ENCODE data around the gene SYNGAP1. TPM values are rescaled to one million over a fixed set of nuclear protein-coding genes. Genes with fewer than 3 reads are reported as not detected.
"Not testable (repeated sequence)": the region's sequence is repeated elsewhere in the genome, so short reads cannot be mapped to it uniquely, and the experiment has no call there.

Gene SYNGAP1
- total and polyA plus RNA-seq, 2 donors (not counting 1 experiment from before 2014, with no cell fraction given): 3.6 to 7.3 TPM

DNA sequence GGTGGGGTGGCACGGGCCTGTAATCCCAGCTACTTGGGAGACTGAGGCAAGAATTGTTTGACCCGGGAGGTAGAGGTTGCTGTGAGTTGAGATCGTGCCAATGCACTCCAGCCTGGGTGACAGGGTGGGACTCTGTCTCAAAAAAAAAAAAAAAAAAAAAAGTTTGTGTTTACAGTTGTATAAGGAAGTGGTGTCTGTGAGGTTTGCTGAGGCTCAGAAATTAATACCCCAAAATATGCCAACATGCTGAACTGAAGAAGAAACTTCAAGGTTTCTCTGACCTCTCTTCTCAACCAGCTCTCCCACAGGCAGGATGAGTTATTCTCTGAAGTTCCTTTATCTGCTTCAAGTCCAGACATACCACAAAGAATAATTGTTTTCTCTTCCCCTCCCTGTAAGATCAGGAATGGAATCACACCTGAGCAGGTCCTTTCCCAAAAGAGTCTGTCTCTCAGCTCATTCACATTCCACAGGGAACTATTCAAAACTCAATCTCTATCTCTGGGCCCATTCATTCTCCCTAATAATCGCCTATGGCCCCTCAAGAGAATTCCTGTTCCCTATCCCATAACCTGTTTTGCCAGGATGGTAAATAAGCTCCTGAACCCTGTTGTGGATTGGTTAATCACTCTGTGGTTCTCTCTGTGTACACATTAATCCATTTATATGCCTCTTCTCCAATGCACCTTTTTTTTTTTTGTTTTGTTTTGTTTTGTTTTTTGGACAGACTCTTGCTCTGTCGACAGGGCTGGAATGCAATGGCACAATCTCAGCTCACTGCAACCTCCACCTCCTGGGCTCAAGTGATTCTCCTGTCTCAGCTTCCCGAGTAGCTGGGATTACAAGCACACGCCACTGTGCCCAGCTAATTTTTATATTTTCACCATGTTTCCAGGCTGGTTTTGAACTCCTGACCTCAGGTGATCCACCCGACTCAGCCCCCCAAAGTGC lies 45.6 kb upstream of the SYNGAP1 start:
- H3K4me3 ChIP-seq (replicated peaks in 1 of 4; ENCODE audit: control extremely low read depth in 1 of 4, insufficient read depth in 1 of 4, low read depth in 3 of 4, low read length in 4 of 4): no peak overlapping the region
- H3K79me2 ChIP-seq (ENCODE audit: control insufficient read depth, insufficient read depth, low read length): no peaks in the 10 kb centered on the region
- H2AFZ ChIP-seq (ENCODE audit: low read length): no peak overlapping the region
- peaks cover 8% of the 10 kb centered on the region for H3K4me1 ChIP-seq (ENCODE audit: control insufficient read depth, extremely low read depth, insufficient read depth, low read length)
- no peak for TF ChIP-seq EZH2 (IDR thresholded peaks at IDR 0.05; ENCODE audit: low read length, missing control alignments)
- TF ChIP-seq CTCF (conservative IDR thresholded peaks at IDR 0.05 in 1 of 2, IDR thresholded peaks at IDR 0.05 in 1 of 2; ENCODE audit: low read depth in 1 of 2, low read length in 2 of 2): no peak
- DNase-seq (ENCODE audit: low read depth in 2 of 2): no peak
- H4K20me1 ChIP-seq (ENCODE audit: control insufficient read depth, extremely low read depth, insufficient read depth, low read length): no peaks in the 10 kb centered on the region
- no peaks in the 10 kb centered on the region for H3K27me3 ChIP-seq (ENCODE audit: control insufficient read depth, insufficient read depth, low read length)
- H3K36me3 ChIP-seq (ENCODE audit: control insufficient read depth, insufficient read depth, low read length): no peaks in the 10 kb centered on the region
- no peak overlapping the region for H3K9ac ChIP-seq (ENCODE audit: insufficient read depth, low read length)
- H3K9me3 ChIP-seq (ENCODE audit: control insufficient read depth, insufficient read depth, low read depth, low read length): no peaks in the 10 kb centered on the region
- H3K4me2 ChIP-seq (ENCODE audit: extremely low read depth, insufficient read depth, low read length): no peak overlapping the region
- no peak overlapping the region for H3K27ac ChIP-seq (ENCODE audit: insufficient read depth, low read length)

- TF ChIP-seq EZH2 (IDR thresholded peaks at IDR 0.05; ENCODE audit: low read length, missing control alignments) (no peak), CTCF (conservative IDR thresholded peaks at IDR 0.05 in 1 of 2, IDR thresholded peaks at IDR 0.05 in 1 of 2; ENCODE audit: low read depth in 1 of 2, low read length in 2 of 2) (no peak)
- Histone ChIP-seq H4K20me1 (ENCODE audit: control insufficient read depth, extremely low read depth, insufficient read depth, low read length) (no peaks in the 10 kb centered on the region), H3K9ac (ENCODE audit: insufficient read depth, low read length) (no peak overlapping the region), H3K4me3 (replicated peaks in 1 of 4; ENCODE audit: control extremely low read depth in 1 of 4, insufficient read depth in 1 of 4, low read depth in 3 of 4, low read length in 4 of 4) (no peak overlapping the region), H3K4me2 (ENCODE audit: extremely low read depth, insufficient read depth, low read length) (peak overlapping the region; percentile 56), H3K9me3 (ENCODE audit: control insufficient read depth, insufficient read depth, low read depth, low read length) (no peaks in the 10 kb centered on the region), H3K27ac (ENCODE audit: insufficient read depth, low read length) (peak overlapping the region; percentile 32), H3K79me2 (ENCODE audit: control insufficient read depth, insufficient read depth, low read length) (no peaks in the 10 kb centered on the region), H3K4me1 (ENCODE audit: control insufficient read depth, extremely low read depth, insufficient read depth, low read length) (peaks cover 8% of the 10 kb centered on the region), H3K36me3 (ENCODE audit: control insufficient read depth, insufficient read depth, low read length) (no peaks in the 10 kb centered on the region), H2AFZ (ENCODE audit: low read length) (no peak overlapping the region), H3K27me3 (ENCODE audit: control insufficient read depth, insufficient read depth, low read length) (no peaks in the 10 kb centered on the region)
- DNase-seq (ENCODE audit: low read depth in 2 of 2): peak; percentile 81 to 94
These were observed 44.7 kb upstream of the SYNGAP1 start for GRCh38 chr6:33375143-33375671.

GRCh38 chr6:33377171-33377570 lies 42.7 kb upstream of the SYNGAP1 start:
- Histone ChIP-seq H3K9ac (ENCODE audit: insufficient read depth, low read length) (no peak overlapping the region), H4K20me1 (ENCODE audit: control insufficient read depth, extremely low read depth, insufficient read depth, low read length) (no peaks in the 10 kb centered on the region), H3K36me3 (ENCODE audit: control insufficient read depth, insufficient read depth, low read length) (no peaks in the 10 kb centered on the region), H3K27me3 (ENCODE audit: control insufficient read depth, insufficient read depth, low read length) (no peaks in the 10 kb centered on the region), H3K79me2 (ENCODE audit: control insufficient read depth, insufficient read depth, low read length) (no peaks in the 10 kb centered on the region), H3K4me2 (ENCODE audit: extremely low read depth, insufficient read depth, low read length) (no peak overlapping the region), H3K9me3 (ENCODE audit: control insufficient read depth, insufficient read depth, low read depth, low read length) (no peaks in the 10 kb centered on the region), H2AFZ (ENCODE audit: low read length) (no peak overlapping the region), H3K4me1 (ENCODE audit: control insufficient read depth, extremely low read depth, insufficient read depth, low read length) (peaks cover 8% of the 10 kb centered on the region), H3K4me3 (replicated peaks in 1 of 4; ENCODE audit: control extremely low read depth in 1 of 4, insufficient read depth in 1 of 4, low read depth in 3 of 4, low read length in 4 of 4) (no peak overlapping the region), H3K27ac (ENCODE audit: insufficient read depth, low read length) (no peak overlapping the region)
- TF ChIP-seq EZH2 (IDR thresholded peaks at IDR 0.05; ENCODE audit: low read length, missing control alignments): no peak
- TF ChIP-seq CTCF (conservative IDR thresholded peaks at IDR 0.05 in 1 of 2, IDR thresholded peaks at IDR 0.05 in 1 of 2; ENCODE audit: low read depth in 1 of 2, low read length in 2 of 2): no peak
- DNase-seq (ENCODE audit: low read depth in 2 of 2): no peak

GRCh38 chr6:33379184-33379583 lies 40.7 kb upstream of the SYNGAP1 start:
- not testable (repeated sequence) for H3K4me2 ChIP-seq (ENCODE audit: extremely low read depth, insufficient read depth, low read length); H2AFZ ChIP-seq (ENCODE audit: low read length); H3K79me2 ChIP-seq (ENCODE audit: control insufficient read depth, insufficient read depth, low read length); H4K20me1 ChIP-seq (ENCODE audit: control insufficient read depth, extremely low read depth, insufficient read depth, low read length); H3K4me3 ChIP-seq (replicated peaks in 1 of 4; ENCODE audit: control extremely low read depth in 1 of 4, insufficient read depth in 1 of 4, low read depth in 3 of 4, low read length in 4 of 4); DNase-seq (ENCODE audit: low read depth in 2 of 2); H3K9ac ChIP-seq (ENCODE audit: insufficient read depth, low read length); H3K27me3 ChIP-seq (ENCODE audit: control insufficient read depth, insufficient read depth, low read length); H3K27ac ChIP-seq (ENCODE audit: insufficient read depth, low read length); H3K36me3 ChIP-seq (ENCODE audit: control insufficient read depth, insufficient read depth, low read length); H3K4me1 ChIP-seq (ENCODE audit: control insufficient read depth, extremely low read depth, insufficient read depth, low read length); H3K9me3 ChIP-seq (ENCODE audit: control insufficient read depth, insufficient read depth, low read depth, low read length)
